Panc1 (cell line): ENCODE results near the gene KRTAP12-2.

Experiments used
- CTCF ChIP-seq: fragments of 450-650 bp; IDR thresholded peaks from 2 replicates; pipeline ENCODE4 v1.5.1; 2017; ENCODE audit warnings: mild to moderate bottlenecking
- SIN3A ChIP-seq: IDR thresholded peaks from 2 replicates; pipeline ENCODE4 v1.6.1; 2012; ENCODE audit warnings: low read depth, mild to moderate bottlenecking, low read length, moderate library complexity, borderline replicate concordance; ENCODE audit not compliant: insufficient read depth
- TF ChIP-seq, protein P1 (sequence below), 2 experiments: IDR thresholded peaks; 2 replicates each; pipeline ENCODE4 v1.6.1; 2011 to 2012; ENCODE audit warnings: low read depth in 2 of 2, control low read depth in 1 of 2, low read length in 1 of 2, mild to moderate bottlenecking in 1 of 2, moderate library complexity in 1 of 2; ENCODE audit not compliant: insufficient read depth in 1 of 2

DNA sequence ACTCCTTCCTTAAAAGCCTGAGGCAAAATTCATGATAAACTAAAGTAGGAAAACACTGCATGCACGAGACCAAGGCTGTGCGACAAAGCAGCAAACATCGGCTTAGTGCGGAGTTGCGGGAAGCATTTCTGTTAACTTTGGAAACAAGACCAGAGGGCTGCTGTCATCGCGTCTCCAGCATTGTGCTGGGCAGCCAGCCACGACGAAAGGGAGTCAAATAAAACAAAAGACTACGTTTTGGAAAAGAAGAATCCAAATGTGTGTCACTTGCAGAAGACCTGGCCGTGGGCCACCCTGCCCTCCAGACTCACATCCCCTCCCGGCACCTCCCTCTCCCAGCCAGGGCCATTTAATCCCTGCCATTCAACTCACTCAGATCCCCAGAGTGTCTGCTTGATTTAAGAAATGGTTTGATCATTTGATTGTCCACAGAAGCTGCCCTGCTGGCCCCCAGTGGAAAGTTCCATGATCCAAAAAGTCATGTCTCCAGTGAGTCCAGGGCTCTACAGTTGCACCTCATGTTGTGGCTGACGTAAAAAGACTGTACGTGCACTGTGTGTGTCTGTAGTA is 22.9 kb downstream of the KRTAP12-2 start:
- TF ChIP-seq CTCF (no peak), SIN3A (no peak)
- TF ChIP-seq, protein P1, sequence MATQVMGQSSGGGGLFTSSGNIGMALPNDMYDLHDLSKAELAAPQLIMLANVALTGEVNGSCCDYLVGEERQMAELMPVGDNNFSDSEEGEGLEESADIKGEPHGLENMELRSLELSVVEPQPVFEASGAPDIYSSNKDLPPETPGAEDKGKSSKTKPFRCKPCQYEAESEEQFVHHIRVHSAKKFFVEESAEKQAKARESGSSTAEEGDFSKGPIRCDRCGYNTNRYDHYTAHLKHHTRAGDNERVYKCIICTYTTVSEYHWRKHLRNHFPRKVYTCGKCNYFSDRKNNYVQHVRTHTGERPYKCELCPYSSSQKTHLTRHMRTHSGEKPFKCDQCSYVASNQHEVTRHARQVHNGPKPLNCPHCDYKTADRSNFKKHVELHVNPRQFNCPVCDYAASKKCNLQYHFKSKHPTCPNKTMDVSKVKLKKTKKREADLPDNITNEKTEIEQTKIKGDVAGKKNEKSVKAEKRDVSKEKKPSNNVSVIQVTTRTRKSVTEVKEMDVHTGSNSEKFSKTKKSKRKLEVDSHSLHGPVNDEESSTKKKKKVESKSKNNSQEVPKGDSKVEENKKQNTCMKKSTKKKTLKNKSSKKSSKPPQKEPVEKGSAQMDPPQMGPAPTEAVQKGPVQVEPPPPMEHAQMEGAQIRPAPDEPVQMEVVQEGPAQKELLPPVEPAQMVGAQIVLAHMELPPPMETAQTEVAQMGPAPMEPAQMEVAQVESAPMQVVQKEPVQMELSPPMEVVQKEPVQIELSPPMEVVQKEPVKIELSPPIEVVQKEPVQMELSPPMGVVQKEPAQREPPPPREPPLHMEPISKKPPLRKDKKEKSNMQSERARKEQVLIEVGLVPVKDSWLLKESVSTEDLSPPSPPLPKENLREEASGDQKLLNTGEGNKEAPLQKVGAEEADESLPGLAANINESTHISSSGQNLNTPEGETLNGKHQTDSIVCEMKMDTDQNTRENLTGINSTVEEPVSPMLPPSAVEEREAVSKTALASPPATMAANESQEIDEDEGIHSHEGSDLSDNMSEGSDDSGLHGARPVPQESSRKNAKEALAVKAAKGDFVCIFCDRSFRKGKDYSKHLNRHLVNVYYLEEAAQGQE (IDR thresholded peaks at IDR 0.05; ENCODE audit: insufficient read depth in 1 of 2, low read depth in 2 of 2, low read length in 1 of 2), result no peak
